Measurements from ENCODE around the gene NCOA1. TPM values are rescaled to one million over a fixed set of nuclear protein-coding genes. Genes with fewer than 3 reads are reported as not detected.

The NCOA1 gene
- total RNA-seq, 2 donors from 2014 or later = 34.9 to 58.3 TPM

GRCh38 chr2:24643051-24643450, 152.0 kb downstream of the NCOA1 start:
- ATAC-seq (ENCODE audit: insufficient number of reproducible peaks, low FRiP score, low read depth) (no peak), DNase-seq (ENCODE audit: low spot score) (no peak)
- no peak for TF ChIP-seq CTCF (IDR thresholded peaks at IDR 0.05)
- H3K9me3 ChIP-seq = no peaks in the 10 kb centered on the region
- H3K36me3 ChIP-seq = no peaks in the 10 kb centered on the region
- H3K4me3 ChIP-seq = no peak overlapping the region
- no peaks in the 10 kb centered on the region for H3K4me1 ChIP-seq (ENCODE audit: control insufficient read depth in 1 of 2, low read depth in 2 of 2)
- H3K27ac ChIP-seq = no peak overlapping the region
- H3K27me3 ChIP-seq (replicated peaks; ENCODE audit: insufficient read depth) = no peaks in the 10 kb centered on the region

GRCh38 chr2:24644032-24644431, 153.0 kb downstream of the NCOA1 start:
- no peak for TF ChIP-seq CTCF (IDR thresholded peaks at IDR 0.05)
- H3K4me1 ChIP-seq (ENCODE audit: control insufficient read depth in 1 of 2, low read depth in 2 of 2) = no peaks in the 10 kb centered on the region
- no peak for DNase-seq (ENCODE audit: low spot score)
- H3K4me3 ChIP-seq = no peak overlapping the region
- no peak for ATAC-seq (ENCODE audit: insufficient number of reproducible peaks, low FRiP score, low read depth)
- no peak overlapping the region for H3K27ac ChIP-seq
- H3K36me3 ChIP-seq = no peaks in the 10 kb centered on the region
- H3K27me3 ChIP-seq (replicated peaks; ENCODE audit: insufficient read depth) = no peaks in the 10 kb centered on the region
- H3K9me3 ChIP-seq = no peaks in the 10 kb centered on the region

- Histone ChIP-seq H3K9me3 (no peaks in the 10 kb centered on the region), H3K27me3 (replicated peaks; ENCODE audit: insufficient read depth) (no peaks in the 10 kb centered on the region), H3K4me1 (ENCODE audit: control insufficient read depth in 1 of 2, low read depth in 2 of 2) (peaks cover 0 to 7% of the 10 kb centered on the region in 2 donors), H3K36me3 (no peaks in the 10 kb centered on the region), H3K27ac (no peak overlapping the region), H3K4me3 (no peak overlapping the region)
- ATAC-seq (ENCODE audit: insufficient number of reproducible peaks, low FRiP score, low read depth) (no peak), DNase-seq (ENCODE audit: low spot score) (no peak)
- TF ChIP-seq CTCF (IDR thresholded peaks at IDR 0.05) = no peak
Measured at GRCh38 chr2:24650997-24651642, 160.1 kb downstream of the NCOA1 start.

GRCh38 chr2:24651643-24652003, 160.6 kb downstream of the NCOA1 start:
- no peaks in the 10 kb centered on the region for H3K36me3 ChIP-seq
- DNase-seq (ENCODE audit: low spot score) (no peak), ATAC-seq (ENCODE audit: insufficient number of reproducible peaks, low FRiP score, low read depth) (no peak)
- no peaks in the 10 kb centered on the region for H3K27me3 ChIP-seq (replicated peaks; ENCODE audit: insufficient read depth)
- no peak for TF ChIP-seq CTCF (IDR thresholded peaks at IDR 0.05)
- no peak overlapping the region for H3K4me3 ChIP-seq
- peaks cover 0 to 7% of the 10 kb centered on the region in 2 donors for H3K4me1 ChIP-seq (ENCODE audit: control insufficient read depth in 1 of 2, low read depth in 2 of 2)
- H3K9me3 ChIP-seq = no peaks in the 10 kb centered on the region
- H3K27ac ChIP-seq = no peak overlapping the region

GRCh38 chr2:24652265-24653182, 161.5 kb downstream of the NCOA1 start:
- Histone ChIP-seq H3K4me3 (no peak overlapping the region), H3K4me1 (ENCODE audit: control insufficient read depth in 1 of 2, low read depth in 2 of 2) (peaks cover 0 to 7% of the 10 kb centered on the region in 2 donors), H3K9me3 (no peaks in the 10 kb centered on the region), H3K27ac (no peak overlapping the region), H3K27me3 (replicated peaks; ENCODE audit: insufficient read depth) (no peaks in the 10 kb centered on the region), H3K36me3 (no peaks in the 10 kb centered on the region)
- ATAC-seq (ENCODE audit: insufficient number of reproducible peaks, low FRiP score, low read depth) (no peak), DNase-seq (ENCODE audit: low spot score) (no peak)
- no peak for TF ChIP-seq CTCF (IDR thresholded peaks at IDR 0.05)
